Measurements from ENCODE around the gene GOSR2.

DNA sequence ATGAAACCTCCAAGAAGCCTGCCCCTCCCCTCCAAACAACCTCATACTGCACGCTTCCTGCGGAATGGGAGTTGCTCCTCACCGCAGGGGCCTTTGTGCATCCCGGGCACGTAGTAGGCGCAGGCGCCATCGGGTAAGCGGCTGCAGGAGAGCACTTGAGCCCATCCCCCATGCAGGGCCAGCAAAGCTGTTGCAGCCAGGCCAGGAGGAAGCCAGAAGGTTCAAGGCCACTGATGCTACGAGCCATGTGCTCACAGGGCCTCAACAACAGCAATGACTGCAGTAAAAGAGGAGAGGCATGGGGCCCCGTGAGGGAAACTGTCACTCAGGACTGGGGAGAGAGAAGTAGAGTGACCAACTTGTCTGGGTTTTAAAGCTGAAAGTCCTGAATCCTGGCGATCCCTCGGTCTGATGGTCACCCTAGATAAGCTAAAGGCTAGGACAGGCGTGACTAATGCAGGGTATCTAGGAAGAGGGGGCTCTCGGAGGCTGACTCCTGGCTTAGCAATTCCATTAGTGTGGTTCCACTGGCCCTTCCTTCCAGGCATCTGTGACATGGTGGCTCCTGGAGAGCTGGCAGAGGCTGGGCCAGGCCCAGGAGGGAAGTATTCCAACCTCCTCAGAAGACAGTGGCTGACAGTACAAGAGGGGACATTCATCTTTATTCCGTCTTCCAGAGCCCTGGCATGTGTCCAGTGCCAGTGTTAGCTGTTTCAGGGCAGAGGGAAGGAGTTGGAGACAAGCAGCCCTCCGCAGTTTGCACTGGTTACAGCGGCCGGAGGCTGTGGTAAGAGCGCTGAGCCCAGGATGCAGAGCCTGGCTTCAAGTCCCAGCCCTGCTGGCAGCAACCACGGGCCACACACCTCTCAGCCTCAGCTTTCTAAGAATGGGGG, 20.8 kb downstream of the GOSR2 start:
- TF ChIP-seq, protein P1, sequence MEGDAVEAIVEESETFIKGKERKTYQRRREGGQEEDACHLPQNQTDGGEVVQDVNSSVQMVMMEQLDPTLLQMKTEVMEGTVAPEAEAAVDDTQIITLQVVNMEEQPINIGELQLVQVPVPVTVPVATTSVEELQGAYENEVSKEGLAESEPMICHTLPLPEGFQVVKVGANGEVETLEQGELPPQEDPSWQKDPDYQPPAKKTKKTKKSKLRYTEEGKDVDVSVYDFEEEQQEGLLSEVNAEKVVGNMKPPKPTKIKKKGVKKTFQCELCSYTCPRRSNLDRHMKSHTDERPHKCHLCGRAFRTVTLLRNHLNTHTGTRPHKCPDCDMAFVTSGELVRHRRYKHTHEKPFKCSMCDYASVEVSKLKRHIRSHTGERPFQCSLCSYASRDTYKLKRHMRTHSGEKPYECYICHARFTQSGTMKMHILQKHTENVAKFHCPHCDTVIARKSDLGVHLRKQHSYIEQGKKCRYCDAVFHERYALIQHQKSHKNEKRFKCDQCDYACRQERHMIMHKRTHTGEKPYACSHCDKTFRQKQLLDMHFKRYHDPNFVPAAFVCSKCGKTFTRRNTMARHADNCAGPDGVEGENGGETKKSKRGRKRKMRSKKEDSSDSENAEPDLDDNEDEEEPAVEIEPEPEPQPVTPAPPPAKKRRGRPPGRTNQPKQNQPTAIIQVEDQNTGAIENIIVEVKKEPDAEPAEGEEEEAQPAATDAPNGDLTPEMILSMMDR (optimal IDR thresholded peaks at IDR 0.05 in 1 of 3, IDR thresholded peaks at IDR 0.05 in 1 of 3, conservative IDR thresholded peaks at IDR 0.05 in 1 of 3; ENCODE audit: extremely low read depth in 1 of 3, insufficient read depth in 2 of 3, low read length in 3 of 3) = no peak
- no peak for TF ChIP-seq EZH2 (IDR thresholded peaks at IDR 0.05; ENCODE audit: low read length)

Measured in keratinocyte (primary cell).